Caco-2 (cell line): ENCODE results near the gene PLIN4. TPM values are rescaled to one million over a fixed set of nuclear protein-coding genes. Genes with fewer than 3 reads are reported as not detected.

Experiments
- BruUV-seq: library from RNA; stranded (reverse); fragments of 400-500 nt; replicated peaks from 2 replicates; lab custom pipeline; 2021; lab: Mats Ljungman, UMichigan
- CTCF ChIA-PET: fragments of 300-600 bp; sonication (Branson Sonifier 250); formaldehyde crosslinking; loops from one replicate; lab custom pipeline; 2022; ENCODE audit warnings: antibody characterized with exemption; lab: Charles Lee
- POLR2A ChIA-PET: fragments of 300-600 bp; sonication (Branson Sonifier 250); formaldehyde crosslinking; loops from one replicate; lab custom pipeline; 2022; ENCODE audit warnings: antibody characterized with exemption; lab: Charles Lee
- DNase-seq, 2 experiments: peaks; one replicate each; pipeline versions ENCODE4 v3.0.0 to v3.0.0-alpha.2; 2020 to 2022
- H3K27me3 ChIP-seq: replicated peaks from 2 replicates; pipeline ENCODE4 v1.6.0; 2011; ENCODE audit warnings: low read length; ENCODE audit not compliant: control insufficient read depth, insufficient read depth
- H3K36me3 ChIP-seq: 2 replicates; pipeline ENCODE4 v1.5.1; 2011; ENCODE audit warnings: low read length; ENCODE audit not compliant: control insufficient read depth, insufficient read depth
- H3K4me1 ChIP-seq: fragments of 250-450 bp; sonication (Bioruptor Pico); 2 replicates; pipeline ENCODE4 v1.5.1; 2020; ENCODE audit warnings: mild to moderate bottlenecking
- H3K4me3 ChIP-seq: 2 replicates; pipeline ENCODE4 v1.5.1; 2011; ENCODE audit warnings: low read depth, mild to moderate bottlenecking, control low read depth, low read length
- H3K9me3 ChIP-seq: fragments of 250-450 bp; sonication (Bioruptor Pico); 2 replicates; pipeline ENCODE4 v1.5.1; 2020; ENCODE audit warnings: mild to moderate bottlenecking, moderate library complexity
- H3K27ac Mint-ChIP-seq: one replicate; pipeline ENCODE4 v1.8.0; 2022; ENCODE audit warnings: mixed read lengths; ENCODE audit not compliant: unreplicated experiment
- H3K27me3 Mint-ChIP-seq: one replicate; pipeline ENCODE4 v1.8.0; 2022; ENCODE audit warnings: mixed read lengths; ENCODE audit not compliant: insufficient read depth, unreplicated experiment
- H3K36me3 Mint-ChIP-seq: one replicate; pipeline ENCODE4 v1.8.0; 2022; ENCODE audit warnings: mild to moderate bottlenecking, mixed read lengths; ENCODE audit not compliant: insufficient read depth, unreplicated experiment
- H3K4me1 Mint-ChIP-seq: one replicate; pipeline ENCODE4 v1.8.0; 2022; ENCODE audit warnings: low read depth, mixed read lengths; ENCODE audit not compliant: unreplicated experiment
- H3K4me3 Mint-ChIP-seq: one replicate; pipeline ENCODE4 v1.8.0; 2022; ENCODE audit warnings: mild to moderate bottlenecking, moderate library complexity, mixed read lengths; ENCODE audit not compliant: unreplicated experiment
- H3K9me3 Mint-ChIP-seq: one replicate; pipeline ENCODE4 v1.8.0; 2022; ENCODE audit warnings: mixed read lengths; ENCODE audit not compliant: unreplicated experiment
- CTCF ChIP-seq, 2 experiments: fragments of 200-600 bp in 1 of 2; IDR thresholded peaks; 1 replicate in 1 of 2; 2 replicates in 1 of 2; pipeline versions ENCODE4 v1.5.1 to v1.8.0; 2011 to 2022; ENCODE audit warnings: antibody characterized with exemption in 1 of 2, control low read depth in 1 of 2, inconsistent platforms in 1 of 2, low read depth in 1 of 2, low read length in 1 of 2, mild to moderate bottlenecking in 1 of 2, moderate library complexity in 1 of 2; ENCODE audit not compliant: insufficient read depth in 1 of 2, severe bottlenecking in 1 of 2, unreplicated experiment in 1 of 2
- intact Hi-C: fragments of 100-400 bp; cut with micrococcal nuclease; formaldehyde crosslinking; loops from one replicate; pipeline ENCODE4 v1.10.0; 2022; ENCODE audit not compliant: unreplicated experiment
- total RNA-seq: library from RNA; stranded (reverse); gene quantifications from 2 replicates; pipeline ENCODE4 v1.2.3, GENCODE V29; 2022

The PLIN4 gene
- total RNA-seq, 1 experiment from 2014 or later: 0.09 TPM

DNA sequence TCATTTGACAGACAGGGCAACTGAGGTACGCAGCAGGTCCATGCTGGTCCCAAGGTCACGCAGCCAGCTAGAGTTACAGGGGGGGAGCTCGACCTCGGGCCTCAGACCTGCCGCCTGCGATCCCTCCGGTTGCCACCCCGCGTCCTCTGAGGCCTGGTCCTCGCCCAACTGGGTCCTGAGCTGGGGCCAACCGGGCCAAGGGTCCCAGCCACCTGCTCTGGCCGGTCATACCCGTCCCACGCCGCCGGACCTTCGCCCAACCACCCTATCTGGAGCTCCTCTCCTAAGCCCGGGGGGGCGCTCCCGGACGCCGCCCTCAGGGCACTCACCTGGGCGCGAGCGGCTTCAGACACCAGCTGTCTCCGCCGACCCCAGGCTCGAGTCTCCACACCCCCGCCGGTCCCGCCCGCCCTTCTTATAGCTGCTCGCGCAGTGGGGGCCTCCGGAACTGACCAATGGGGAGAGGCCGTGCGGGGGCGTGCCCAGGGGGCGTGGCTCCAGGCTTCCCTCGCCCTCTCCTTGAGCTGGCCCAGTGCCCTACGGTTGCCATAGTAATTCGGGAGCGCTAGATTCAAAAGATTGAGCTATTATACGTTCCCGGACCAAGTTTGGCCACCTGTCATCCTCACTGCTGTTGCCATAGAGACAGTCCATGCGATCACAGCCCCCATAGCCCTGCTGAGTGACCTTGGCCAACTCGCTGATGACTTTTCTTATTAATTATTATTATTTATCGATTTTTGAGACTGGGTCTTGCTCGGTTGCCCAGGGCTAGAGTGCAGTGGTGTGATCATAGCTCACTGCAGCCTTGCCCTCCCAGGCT, 16.8 kb upstream of the PLIN4 start, which contains the start of gene PLIN5:
TSS of gene PLIN5 (minus strand) at position 389 of the 823 bp plus-strand sequence. CDS start 1,150 bp downstream, outside the sequence.
- H3K36me3 Mint-ChIP-seq: no peaks in the 10 kb centered on the region
- H3K4me1 ChIP-seq: peaks cover 6% of the 10 kb centered on the region
- H3K4me3 Mint-ChIP-seq: peak within 1 kb of the TSS; percentile 56
- BruUV-seq: TSS peak; percentile 38
- H3K36me3 ChIP-seq: no peaks in the 10 kb centered on the region
- CTCF ChIA-PET: interaction anchor here (0.6 to 1.9 kb wide), 7 partner anchors 10 to 256 kb away, joined by 3 to 9 read pairs (median 4); partner anchors contain the start of genes FEM1A and HDGFL2
- no peaks in the 10 kb centered on the region for H3K9me3 ChIP-seq
- peak; percentile 84 to 85 for DNase-seq
- no peaks in the 10 kb centered on the region for H3K27me3 Mint-ChIP-seq
- H3K27ac Mint-ChIP-seq: no peak within 1 kb of the TSS
- H3K27me3 ChIP-seq: no peaks in the 10 kb centered on the region
- no peak for TF ChIP-seq CTCF (IDR thresholded peaks at IDR 0.05; ENCODE audit: insufficient read depth in 1 of 2, low read depth in 1 of 2, low read length in 1 of 2, severe bottlenecking in 1 of 2, unreplicated experiment in 1 of 2)
- no peaks in the 10 kb centered on the region for H3K9me3 Mint-ChIP-seq
- POLR2A ChIA-PET: interaction anchor here (0.6 to 0.7 kb wide), 3 partner anchors 106 to 256 kb away, joined by 3 to 6 read pairs (median 5); partner anchors contain the start of gene FEM1A
- intact Hi-C loops: no loop called here
- H3K4me3 ChIP-seq: peak within 1 kb of the TSS; percentile 18
- no peaks in the 10 kb centered on the region for H3K4me1 Mint-ChIP-seq

DNA sequence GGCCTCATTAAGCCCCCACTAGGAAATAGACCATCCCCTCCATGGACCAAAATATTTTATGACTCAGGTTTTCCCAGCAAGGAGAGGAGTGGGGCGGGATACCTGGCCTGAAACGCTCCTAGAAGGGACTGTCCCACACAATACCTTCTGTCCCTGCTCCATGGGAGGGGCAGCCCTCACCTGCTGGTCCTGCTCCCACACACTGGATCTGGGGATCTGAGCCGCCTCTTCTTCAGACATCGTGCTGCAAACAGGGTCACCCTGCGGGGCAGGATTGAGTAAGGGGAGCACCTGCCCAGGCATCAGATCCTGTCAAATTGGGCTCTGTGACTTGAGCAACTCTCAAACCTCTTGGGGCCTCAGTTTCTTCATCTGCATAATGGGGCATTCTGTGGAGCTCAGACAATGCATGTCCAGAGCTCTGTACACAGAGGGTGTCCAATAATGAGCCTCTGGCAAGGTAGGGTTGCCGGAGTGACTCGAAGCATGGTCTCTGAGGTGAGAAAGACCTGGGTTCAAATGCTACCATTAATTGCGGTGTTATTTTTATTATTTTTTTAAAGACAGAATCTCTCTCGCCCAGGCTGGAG, 15.6 kb upstream of the PLIN4 start:
- Histone ChIP-seq H3K27me3 (no peaks in the 10 kb centered on the region), H3K4me3 (no peak overlapping the region), H3K9me3 (no peaks in the 10 kb centered on the region), H3K36me3 (no peaks in the 10 kb centered on the region), H3K4me1 (peaks cover 4% of the 10 kb centered on the region; the same call in 1 of the 2 replicates)
- Mint-ChIP-seq H3K36me3 (no peaks in the 10 kb centered on the region), H3K4me1 (no peaks in the 10 kb centered on the region), H3K27me3 (no peaks in the 10 kb centered on the region), H3K27ac (no peak overlapping the region), H3K9me3 (no peaks in the 10 kb centered on the region), H3K4me3 (peak overlapping the region; percentile 17)
- no TSS peak for BruUV-seq
- ChIA-PET POLR2A (no interaction called here), CTCF (interaction anchor here (1.9 kb wide), 1 partner anchor 62 kb away, joined by 6 read pairs; the partner anchor contains the start of gene HDGFL2)
- no peak for TF ChIP-seq CTCF (IDR thresholded peaks at IDR 0.05; ENCODE audit: insufficient read depth in 1 of 2, low read depth in 1 of 2, low read length in 1 of 2, severe bottlenecking in 1 of 2, unreplicated experiment in 1 of 2)
- intact Hi-C loops: no loop called here
- DNase-seq: no peak

- intact Hi-C loops: no loop called here
- Mint-ChIP-seq H3K4me3 (peak overlapping the region; percentile 17), H3K36me3 (no peaks in the 10 kb centered on the region), H3K27me3 (no peaks in the 10 kb centered on the region), H3K9me3 (no peaks in the 10 kb centered on the region), H3K27ac (no peak overlapping the region), H3K4me1 (no peaks in the 10 kb centered on the region)
- Histone ChIP-seq H3K9me3 (no peaks in the 10 kb centered on the region), H3K4me3 (no peak overlapping the region), H3K27me3 (no peaks in the 10 kb centered on the region), H3K36me3 (no peaks in the 10 kb centered on the region), H3K4me1 (peaks cover 4% of the 10 kb centered on the region; the same call in 1 of the 2 replicates)
- no peak for DNase-seq
- ChIA-PET POLR2A (no interaction called here), CTCF (no interaction called here)
- no TSS peak for BruUV-seq
- no peak for TF ChIP-seq CTCF (IDR thresholded peaks at IDR 0.05; ENCODE audit: insufficient read depth in 1 of 2, low read depth in 1 of 2, low read length in 1 of 2, severe bottlenecking in 1 of 2, unreplicated experiment in 1 of 2)
These were observed 15.0 kb upstream of the PLIN4 start for GRCh38 chr19:4533334-4533733.
